Skeletal muscle satellite cell (primary cell): Measurements from ENCODE around the gene AGBL1.
"Not testable (repeated sequence)": the region's sequence is repeated elsewhere in the genome, so short reads cannot be mapped to it uniquely, and the experiment has no call there.

Experiments used
- H3K27me3 ChIP-seq: 2 replicates; pipeline ENCODE4 v1.7.0; 2013; ENCODE audit warnings: low read length; ENCODE audit not compliant: control insufficient read depth, insufficient read depth
- H3K36me3 ChIP-seq: 2 replicates; pipeline ENCODE4 v1.7.0; 2013; ENCODE audit warnings: mild to moderate bottlenecking, control low read depth, low read length; ENCODE audit not compliant: insufficient read depth
- H3K4me1 ChIP-seq: 2 replicates; pipeline ENCODE4 v1.7.0; 2013; ENCODE audit warnings: low read length; ENCODE audit not compliant: control insufficient read depth, insufficient read depth
- H3K4me2 ChIP-seq: 2 replicates; pipeline ENCODE4 v1.7.0; 2013; ENCODE audit warnings: mild to moderate bottlenecking, low read length
- H3K4me3 ChIP-seq: 2 replicates; pipeline ENCODE4 v1.7.0; 2013; ENCODE audit warnings: low read length
- H3K9ac ChIP-seq: 2 replicates; pipeline ENCODE4 v1.7.0; 2013; ENCODE audit warnings: mild to moderate bottlenecking, low read depth, low read length, moderate library complexity
- H3K9me3 ChIP-seq: replicated peaks from 2 replicates; pipeline ENCODE4 v1.7.0; 2013; ENCODE audit warnings: mild to moderate bottlenecking, control low read depth, low read length

The AGBL1 gene

GRCh38 chr15:86964271-86964670 is 884.6 kb downstream of the AGBL1 start:
- no peaks in the 10 kb centered on the region for H3K27me3 ChIP-seq
- H3K36me3 ChIP-seq, result no peaks in the 10 kb centered on the region
- H3K4me1 ChIP-seq, result no peaks in the 10 kb centered on the region
- no peak overlapping the region for H3K4me2 ChIP-seq
- no peak overlapping the region for H3K4me3 ChIP-seq
- no peak overlapping the region for H3K9ac ChIP-seq
- H3K9me3 ChIP-seq, result no peaks in the 10 kb centered on the region

DNA sequence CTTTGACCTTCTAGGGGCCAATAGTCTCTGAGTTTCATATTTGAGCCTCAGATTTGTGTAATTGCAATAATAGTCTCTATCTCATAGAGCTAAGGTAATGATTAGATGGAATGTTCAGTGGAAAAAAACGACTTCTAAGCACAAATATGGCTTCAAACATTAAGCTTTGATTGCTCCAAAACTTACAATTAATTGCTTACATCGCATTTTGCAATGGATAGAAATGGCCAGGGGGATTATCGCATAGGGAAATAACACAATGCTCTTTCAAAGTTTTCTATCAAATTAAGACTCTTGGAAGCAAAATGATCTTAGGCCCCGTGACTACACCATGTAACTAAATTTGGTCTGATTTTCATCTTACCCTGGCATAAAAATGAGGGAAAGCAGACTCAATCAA is 888.6 kb downstream of the AGBL1 start:
- Histone ChIP-seq H3K27me3 (no peaks in the 10 kb centered on the region), H3K36me3 (no peaks in the 10 kb centered on the region), H3K9me3 (no peaks in the 10 kb centered on the region), H3K4me1 (no peaks in the 10 kb centered on the region), H3K9ac (no peak overlapping the region), H3K4me2 (no peak overlapping the region), H3K4me3 (no peak overlapping the region)

GRCh38 chr15:86969364-86969763 is 889.7 kb downstream of the AGBL1 start:
- no peak overlapping the region for H3K9ac ChIP-seq

GRCh38 chr15:86973284-86973844 is 893.7 kb downstream of the AGBL1 start:
- no peak overlapping the region for H3K4me2 ChIP-seq
- H3K27me3 ChIP-seq, result no peaks in the 10 kb centered on the region
- H3K36me3 ChIP-seq, result no peaks in the 10 kb centered on the region
- H3K4me1 ChIP-seq, result no peaks in the 10 kb centered on the region
- H3K9me3 ChIP-seq, result no peaks in the 10 kb centered on the region
- H3K4me3 ChIP-seq, result no peak overlapping the region
- H3K9ac ChIP-seq, result no peak overlapping the region

More at GRCh38 chr15:86969364-86969763, 889.7 kb downstream of the AGBL1 start:
- no peaks in the 10 kb centered on the region for H3K27me3 ChIP-seq
- no peaks in the 10 kb centered on the region for H3K36me3 ChIP-seq
- no peaks in the 10 kb centered on the region for H3K4me1 ChIP-seq
- no peak overlapping the region for H3K4me3 ChIP-seq
- no peaks in the 10 kb centered on the region for H3K9me3 ChIP-seq
- no peak overlapping the region for H3K4me2 ChIP-seq

DNA sequence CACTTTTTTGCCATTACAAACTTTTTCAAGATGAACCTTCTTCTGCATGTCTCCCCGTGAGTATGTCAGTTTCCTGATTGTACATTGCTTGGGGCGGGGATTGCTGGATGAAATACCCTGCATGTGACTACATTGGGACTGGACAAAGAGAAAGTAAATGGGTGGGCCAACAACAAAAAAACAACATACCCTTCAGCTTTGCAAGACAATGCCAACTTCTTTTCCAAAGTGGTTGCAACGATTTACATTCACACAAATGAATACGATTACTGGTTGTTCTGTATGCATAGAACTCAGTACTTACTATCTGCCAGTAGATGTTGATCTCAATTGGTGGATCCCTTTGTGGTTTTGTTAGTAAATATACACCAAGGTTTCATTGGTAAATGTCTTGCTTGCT is 908.4 kb downstream of the AGBL1 start:
- Histone ChIP-seq H3K9me3 (no peaks in the 10 kb centered on the region), H3K27me3 (no peaks in the 10 kb centered on the region), H3K4me1 (no peaks in the 10 kb centered on the region), H3K4me3 (no peak overlapping the region), H3K9ac (no peak overlapping the region), H3K4me2 (no peak overlapping the region), H3K36me3 (no peaks in the 10 kb centered on the region)

- Histone ChIP-seq H3K9me3 (no peaks in the 10 kb centered on the region), H3K9ac (no peak overlapping the region), H3K4me2 (no peak overlapping the region), H3K4me3 (no peak overlapping the region), H3K27me3 (no peaks in the 10 kb centered on the region), H3K36me3 (no peaks in the 10 kb centered on the region), H3K4me1 (no peaks in the 10 kb centered on the region)
These were observed 942.1 kb downstream of the AGBL1 start for GRCh38 chr15:87021751-87022150.

- Histone ChIP-seq H3K36me3 (no peaks in the 10 kb centered on the region), H3K4me1 (no peaks in the 10 kb centered on the region), H3K9ac (no peak overlapping the region), H3K4me3 (no peak overlapping the region), H3K27me3 (no peaks in the 10 kb centered on the region), H3K9me3 (no peaks in the 10 kb centered on the region), H3K4me2 (no peak overlapping the region)
These were observed 952.0 kb downstream of the AGBL1 start for GRCh38 chr15:87031540-87032230.

DNA sequence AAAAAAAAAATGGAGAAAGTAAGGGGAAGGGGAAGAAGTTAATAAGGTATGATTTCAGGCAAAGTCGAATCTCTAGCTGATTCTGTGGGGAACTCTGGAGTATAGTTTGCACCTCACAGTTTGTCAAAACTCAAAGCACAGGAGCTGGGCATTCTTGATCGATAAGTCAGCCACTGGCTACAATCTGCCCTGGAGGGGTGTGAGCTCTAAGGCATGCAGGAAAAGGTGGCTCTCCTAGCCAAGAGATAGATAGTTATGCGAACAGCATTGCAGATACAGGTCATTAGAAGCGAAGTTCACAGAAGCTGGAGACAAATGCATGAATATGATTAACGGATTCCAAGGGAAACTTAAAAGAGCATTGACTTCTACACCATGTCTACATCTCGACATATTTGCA is 952.6 kb downstream of the AGBL1 start:
- H3K4me1 ChIP-seq, result no peaks in the 10 kb centered on the region
- no peak overlapping the region for H3K4me2 ChIP-seq
- H3K36me3 ChIP-seq, result no peaks in the 10 kb centered on the region
- H3K27me3 ChIP-seq, result no peaks in the 10 kb centered on the region
- no peaks in the 10 kb centered on the region for H3K9me3 ChIP-seq
- no peak overlapping the region for H3K4me3 ChIP-seq
- no peak overlapping the region for H3K9ac ChIP-seq

DNA sequence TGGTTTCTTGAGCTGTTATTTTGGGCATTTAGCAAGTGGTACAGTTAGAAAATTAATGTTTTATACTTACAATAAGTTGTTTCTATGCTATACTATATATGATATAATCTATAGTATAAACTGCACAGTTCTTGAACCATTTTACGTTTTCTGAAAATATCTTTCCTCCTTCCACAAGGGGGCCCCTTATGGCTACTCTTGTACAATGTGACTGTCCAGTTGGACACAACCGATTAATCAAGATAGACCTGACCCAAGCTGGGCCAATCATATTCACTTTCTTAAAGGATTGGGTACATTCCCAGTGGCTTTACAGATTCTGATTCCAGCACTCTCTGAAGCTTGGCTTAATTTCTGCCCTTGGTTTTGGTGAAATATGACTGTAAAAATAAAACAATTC is 953.4 kb downstream of the AGBL1 start:
- Histone ChIP-seq H3K9ac (no peak overlapping the region), H3K27me3 (no peaks in the 10 kb centered on the region), H3K36me3 (no peaks in the 10 kb centered on the region), H3K4me2 (no peak overlapping the region), H3K9me3 (no peaks in the 10 kb centered on the region), H3K4me1 (no peaks in the 10 kb centered on the region), H3K4me3 (no peak overlapping the region)

DNA sequence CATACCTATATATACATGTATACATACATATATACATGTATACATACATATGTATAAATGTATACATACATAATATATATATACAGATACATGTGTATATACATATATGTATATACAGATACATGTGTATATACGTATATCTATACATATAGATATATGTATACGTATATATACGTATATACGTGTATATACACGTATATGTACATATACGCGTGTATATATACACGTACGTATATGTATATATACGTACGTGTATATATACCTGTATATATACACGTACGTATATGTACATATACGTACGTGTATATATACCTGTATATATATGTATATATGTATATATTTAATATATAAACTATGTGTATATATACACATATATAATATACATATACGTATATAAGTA is 955.2 kb downstream of the AGBL1 start:
- H3K4me2 ChIP-seq, result no peak overlapping the region
- H3K27me3 ChIP-seq, result no peaks in the 10 kb centered on the region
- H3K9ac ChIP-seq, result no peak overlapping the region
- no peaks in the 10 kb centered on the region for H3K4me1 ChIP-seq
- H3K4me3 ChIP-seq, result no peak overlapping the region
- H3K9me3 ChIP-seq, result no peaks in the 10 kb centered on the region
- H3K36me3 ChIP-seq, result no peaks in the 10 kb centered on the region

DNA sequence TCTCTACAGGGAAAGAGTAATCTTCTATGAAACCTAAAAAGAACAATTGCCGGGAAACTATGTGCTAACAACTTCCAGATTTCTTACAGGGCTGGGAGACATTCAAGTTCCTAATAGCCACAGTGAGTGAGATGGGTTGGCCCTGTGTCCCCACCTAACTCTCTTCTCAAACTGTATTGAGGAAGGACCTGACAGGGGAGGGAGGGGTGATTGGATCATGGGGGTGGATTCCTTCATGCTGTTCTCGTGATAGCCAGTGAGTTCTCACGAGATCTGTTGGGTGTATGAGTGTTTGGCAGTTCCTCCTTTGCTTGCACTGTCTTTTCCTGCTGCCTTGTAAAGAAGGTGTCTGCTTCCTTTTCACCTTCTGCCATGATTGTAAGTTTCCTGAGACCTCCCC is 958.7 kb downstream of the AGBL1 start:
- H3K4me1 ChIP-seq, result no peaks in the 10 kb centered on the region
- H3K4me2 ChIP-seq, result no peak overlapping the region
- H3K36me3 ChIP-seq, result no peaks in the 10 kb centered on the region
- no peak overlapping the region for H3K4me3 ChIP-seq
- H3K27me3 ChIP-seq, result no peaks in the 10 kb centered on the region
- H3K9ac ChIP-seq, result no peak overlapping the region
- no peaks in the 10 kb centered on the region for H3K9me3 ChIP-seq

DNA sequence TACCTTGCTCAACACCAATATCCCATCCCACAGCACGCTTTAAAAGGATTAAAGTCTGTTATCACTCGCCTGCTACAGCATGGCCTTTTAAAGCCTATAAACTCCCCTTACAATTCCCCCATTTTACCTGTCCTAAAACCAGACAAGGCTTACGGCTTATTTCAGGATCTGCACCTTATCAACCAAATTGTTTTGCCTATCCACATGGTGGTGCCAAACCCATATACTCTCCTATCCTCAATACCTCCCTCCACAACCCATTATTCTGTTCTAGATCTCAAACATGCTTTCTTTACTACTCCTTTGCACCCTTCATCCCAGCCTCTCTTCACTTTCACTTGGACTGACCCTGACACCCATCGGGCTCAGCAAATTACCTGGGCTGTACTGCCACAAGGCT is 962.9 kb downstream of the AGBL1 start:
- H3K4me2 ChIP-seq, H3K9me3 ChIP-seq, H3K4me3 ChIP-seq, H3K9ac ChIP-seq, H3K36me3 ChIP-seq, H3K4me1 ChIP-seq, H3K27me3 ChIP-seq: not testable (repeated sequence)
